Nephron (organoid): ENCODE data around the gene RASGRF2.
A peak's percentile ranks its signal among the peaks of the same experiment; 100 is the strongest.

ENCODE experiments used
- H3K27ac Mint-ChIP-seq, 3 experiments: 2 replicates each; pipeline ENCODE4 v1.8.0; 2020; ENCODE audit warnings: mixed read lengths in 3 of 3, mild to moderate bottlenecking in 2 of 3, moderate library complexity in 1 of 3
- H3K27me3 Mint-ChIP-seq: 2 replicates; pipeline ENCODE4 v1.8.0; 2021; ENCODE audit warnings: low read depth, mild to moderate bottlenecking, moderate library complexity, mixed read lengths
- H3K36me3 Mint-ChIP-seq: 2 replicates; pipeline ENCODE4 v1.8.0; 2020; ENCODE audit warnings: low read depth, mixed read lengths
- H3K4me1 Mint-ChIP-seq: 2 replicates; pipeline ENCODE4 v1.8.0; 2020; ENCODE audit warnings: mixed read lengths
- H3K4me3 Mint-ChIP-seq, 3 experiments: 2 replicates each; pipeline ENCODE4 v1.8.0; 2020; ENCODE audit warnings: mild to moderate bottlenecking in 3 of 3, mixed read lengths in 3 of 3, moderate library complexity in 2 of 3
- H3K9me3 Mint-ChIP-seq: 2 replicates; pipeline ENCODE4 v1.8.0; 2020; ENCODE audit warnings: mixed read lengths
- TF ChIP-seq, protein P1 (sequence below), 3 experiments: fragments of 200-600 bp; sonication (generic); IDR thresholded peaks; one replicate each; pipeline ENCODE4 v1.5.0; 2021; ENCODE audit warnings: antibody characterized with exemption in 3 of 3; ENCODE audit not compliant: unreplicated experiment in 3 of 3

RASGRF2 gene

DNA sequence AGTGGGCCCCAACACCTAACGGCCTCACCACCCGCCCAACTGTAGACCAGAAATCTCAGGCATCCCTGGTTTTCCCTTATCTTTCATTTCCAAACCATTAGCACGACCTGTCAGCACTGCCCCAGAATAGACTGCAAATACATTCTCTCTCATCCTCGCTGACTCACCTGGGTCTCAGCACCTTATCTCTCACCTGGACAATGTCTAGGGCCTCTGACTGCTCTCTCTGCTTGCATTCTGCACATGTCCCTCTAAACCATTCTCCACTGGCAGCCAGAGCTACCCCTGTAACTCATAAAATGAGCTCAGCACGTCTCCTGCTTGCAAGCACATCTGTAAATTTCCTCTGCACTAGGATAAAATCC lies 285.7 kb downstream of the RASGRF2 start:
- peaks cover 23% of the 10 kb centered on the region for H3K36me3 Mint-ChIP-seq
- H3K4me3 Mint-ChIP-seq = no peak overlapping the region
- no peaks in the 10 kb centered on the region for H3K27me3 Mint-ChIP-seq
- peaks cover 42% of the 10 kb centered on the region for H3K4me1 Mint-ChIP-seq
- no peak overlapping the region for H3K27ac Mint-ChIP-seq
- TF ChIP-seq, protein P1, sequence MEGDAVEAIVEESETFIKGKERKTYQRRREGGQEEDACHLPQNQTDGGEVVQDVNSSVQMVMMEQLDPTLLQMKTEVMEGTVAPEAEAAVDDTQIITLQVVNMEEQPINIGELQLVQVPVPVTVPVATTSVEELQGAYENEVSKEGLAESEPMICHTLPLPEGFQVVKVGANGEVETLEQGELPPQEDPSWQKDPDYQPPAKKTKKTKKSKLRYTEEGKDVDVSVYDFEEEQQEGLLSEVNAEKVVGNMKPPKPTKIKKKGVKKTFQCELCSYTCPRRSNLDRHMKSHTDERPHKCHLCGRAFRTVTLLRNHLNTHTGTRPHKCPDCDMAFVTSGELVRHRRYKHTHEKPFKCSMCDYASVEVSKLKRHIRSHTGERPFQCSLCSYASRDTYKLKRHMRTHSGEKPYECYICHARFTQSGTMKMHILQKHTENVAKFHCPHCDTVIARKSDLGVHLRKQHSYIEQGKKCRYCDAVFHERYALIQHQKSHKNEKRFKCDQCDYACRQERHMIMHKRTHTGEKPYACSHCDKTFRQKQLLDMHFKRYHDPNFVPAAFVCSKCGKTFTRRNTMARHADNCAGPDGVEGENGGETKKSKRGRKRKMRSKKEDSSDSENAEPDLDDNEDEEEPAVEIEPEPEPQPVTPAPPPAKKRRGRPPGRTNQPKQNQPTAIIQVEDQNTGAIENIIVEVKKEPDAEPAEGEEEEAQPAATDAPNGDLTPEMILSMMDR (IDR thresholded peaks at IDR 0.05; ENCODE audit: unreplicated experiment in 3 of 3) = no peak
- peaks cover 4% of the 10 kb centered on the region for H3K9me3 Mint-ChIP-seq

DNA sequence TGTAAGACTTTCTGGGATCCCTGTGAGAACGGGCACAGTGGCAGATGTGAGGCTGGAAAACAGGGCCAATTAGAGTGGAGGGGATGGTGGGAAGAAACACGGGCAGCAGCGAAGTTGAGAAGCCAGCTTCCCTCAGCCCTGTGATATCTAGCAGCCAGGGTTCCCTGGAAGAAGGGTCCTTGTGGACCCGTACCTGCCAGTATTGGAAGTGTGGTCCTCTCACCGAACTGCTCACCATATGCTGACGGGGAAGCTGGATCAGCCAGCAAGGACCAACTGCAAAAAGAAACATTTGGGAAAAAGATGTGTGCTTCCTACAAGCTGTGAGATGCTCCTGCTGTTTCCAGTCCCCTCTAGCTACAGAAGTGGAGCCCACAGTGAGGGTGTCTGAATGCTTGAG lies 286.5 kb downstream of the RASGRF2 start:
- H3K4me1 Mint-ChIP-seq = peaks cover 38% of the 10 kb centered on the region
- H3K27ac Mint-ChIP-seq = peak overlapping the region in 1 of 3 experiments; percentile 79
- no peaks in the 10 kb centered on the region for H3K27me3 Mint-ChIP-seq
- TF ChIP-seq, protein P1 (IDR thresholded peaks at IDR 0.05; ENCODE audit: unreplicated experiment in 3 of 3) = no peak
- H3K9me3 Mint-ChIP-seq = peaks cover 4% of the 10 kb centered on the region
- H3K4me3 Mint-ChIP-seq = no peak overlapping the region
- H3K36me3 Mint-ChIP-seq = peaks cover 29% of the 10 kb centered on the region

DNA sequence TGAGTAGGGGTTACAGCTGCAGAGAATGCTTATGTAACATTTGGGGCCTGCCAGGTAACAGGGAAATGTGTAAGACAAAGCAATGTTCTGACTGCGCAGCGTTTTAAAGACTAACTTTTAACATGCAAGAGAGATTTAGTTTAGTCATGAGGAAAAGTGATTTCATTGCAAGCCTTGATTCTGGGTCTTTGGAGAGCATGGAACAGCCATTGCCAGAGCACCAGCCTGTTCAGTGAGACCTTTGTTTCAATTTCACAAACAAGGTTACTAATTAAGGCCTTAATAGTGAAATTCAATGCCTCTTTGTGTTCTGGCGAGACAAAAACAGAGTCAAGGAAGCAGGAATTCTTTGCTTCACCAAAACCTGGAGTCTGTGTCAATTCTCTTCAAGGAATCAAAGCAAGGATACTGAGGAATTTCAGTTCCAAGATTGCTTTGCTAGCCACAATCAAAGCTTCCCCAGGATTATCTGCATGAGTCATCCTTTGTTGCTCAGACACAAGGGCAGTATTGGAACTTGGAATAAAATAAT lies 287.3 kb downstream of the RASGRF2 start:
- H3K27ac Mint-ChIP-seq = peak overlapping the region; percentile 60 to 79 (median 63)
- peaks cover 33% of the 10 kb centered on the region for H3K36me3 Mint-ChIP-seq
- H3K4me1 Mint-ChIP-seq = peaks cover 36% of the 10 kb centered on the region
- TF ChIP-seq, protein P1 (IDR thresholded peaks at IDR 0.05; ENCODE audit: unreplicated experiment in 3 of 3) = no peak
- peaks cover 4% of the 10 kb centered on the region for H3K9me3 Mint-ChIP-seq
- no peak overlapping the region for H3K4me3 Mint-ChIP-seq
- H3K27me3 Mint-ChIP-seq = no peaks in the 10 kb centered on the region

DNA sequence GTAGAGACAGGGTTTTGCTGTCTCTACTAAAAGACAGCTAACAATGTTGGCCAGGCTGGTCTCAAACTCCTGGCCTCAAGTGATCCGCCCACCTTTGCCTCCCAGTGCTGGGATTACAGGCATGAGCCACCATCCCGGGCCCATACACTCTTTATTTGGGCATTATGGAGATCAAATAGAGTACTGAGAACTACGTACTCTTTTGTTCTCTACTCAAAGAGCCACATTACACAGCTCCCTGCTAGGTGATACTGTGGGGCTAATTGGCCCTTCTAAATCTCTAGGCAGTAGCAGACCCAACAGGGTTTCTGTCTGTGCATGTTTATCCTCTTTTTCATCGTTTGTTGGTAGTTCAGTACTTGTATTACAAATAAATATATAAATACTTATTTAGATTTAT lies 289.1 kb downstream of the RASGRF2 start:
- no peaks in the 10 kb centered on the region for H3K27me3 Mint-ChIP-seq
- no peak overlapping the region for H3K27ac Mint-ChIP-seq
- TF ChIP-seq, protein P1 (IDR thresholded peaks at IDR 0.05; ENCODE audit: unreplicated experiment in 3 of 3) = no peak
- no peak overlapping the region for H3K4me3 Mint-ChIP-seq
- peaks cover 28% of the 10 kb centered on the region for H3K4me1 Mint-ChIP-seq
- H3K36me3 Mint-ChIP-seq = peaks cover 36% of the 10 kb centered on the region
- H3K9me3 Mint-ChIP-seq = peaks cover 4% of the 10 kb centered on the region

DNA sequence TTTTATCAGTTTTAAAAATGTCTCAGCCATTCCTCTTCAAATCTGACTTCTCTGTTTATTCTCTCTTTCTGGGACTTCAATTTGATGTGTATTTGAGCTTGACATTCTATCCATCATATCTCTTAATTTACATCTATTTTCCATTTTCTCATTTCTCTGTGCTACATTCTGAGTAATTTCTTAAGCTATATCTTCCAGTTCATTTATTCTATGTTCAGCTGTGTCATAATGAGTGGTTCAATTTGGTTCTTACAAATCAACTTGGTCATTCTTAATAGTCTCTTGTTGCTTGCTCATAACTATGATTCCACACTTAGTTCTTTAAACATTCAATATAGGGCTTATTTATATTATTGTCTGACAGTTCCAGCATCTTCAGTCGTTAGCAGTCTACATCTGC lies 289.8 kb downstream of the RASGRF2 start:
- Mint-ChIP-seq H3K27me3 (no peaks in the 10 kb centered on the region), H3K4me3 (no peak overlapping the region), H3K36me3 (peaks cover 36% of the 10 kb centered on the region), H3K4me1 (peaks cover 26% of the 10 kb centered on the region), H3K27ac (no peak overlapping the region), H3K9me3 (peaks cover 4% of the 10 kb centered on the region)
- TF ChIP-seq, protein P1 (IDR thresholded peaks at IDR 0.05; ENCODE audit: unreplicated experiment in 3 of 3) = no peak

DNA sequence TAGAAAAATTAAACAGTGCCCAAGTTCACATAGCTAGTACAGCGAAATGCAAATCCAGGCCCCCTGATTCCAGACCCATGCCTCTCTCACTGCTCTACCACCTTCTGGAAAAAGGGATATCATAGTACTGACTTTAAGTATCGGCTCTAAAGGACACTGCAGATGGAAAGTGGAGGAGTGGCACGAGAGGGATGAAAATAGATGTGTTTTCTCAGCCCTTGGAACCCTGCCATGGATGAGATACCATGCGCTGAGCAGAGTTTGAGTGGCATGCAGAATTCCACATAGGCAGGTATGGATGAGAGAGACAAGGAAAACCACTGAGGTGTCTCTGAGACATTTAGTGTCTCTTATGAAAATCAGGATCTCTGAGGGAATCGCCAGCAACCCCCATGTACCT lies 291.8 kb downstream of the RASGRF2 start:
- Mint-ChIP-seq H3K36me3 (peaks cover 41% of the 10 kb centered on the region), H3K27ac (no peak overlapping the region), H3K27me3 (no peaks in the 10 kb centered on the region), H3K4me1 (peaks cover 6% of the 10 kb centered on the region), H3K9me3 (peaks cover 4% of the 10 kb centered on the region), H3K4me3 (no peak overlapping the region)
- TF ChIP-seq, protein P1 (IDR thresholded peaks at IDR 0.05; ENCODE audit: unreplicated experiment in 3 of 3) = no peak
